HepG2 (cell line): ENCODE data around the gene OSBPL3.

Experiments used
- ADNP ChIP-seq: sonication (generic); formaldehyde crosslinking; IDR thresholded peaks from 2 replicates; pipeline ENCODE4 v1.4.0; 2020; ENCODE audit warnings: missing genetic modification reagents
- ARNTL ChIP-seq: sonication (generic); formaldehyde crosslinking; IDR thresholded peaks from 2 replicates; pipeline ENCODE4 v1.4.0; 2020; ENCODE audit warnings: mild to moderate bottlenecking, missing genetic modification reagents
- EHMT2 ChIP-seq: fragments of 200-600 bp; sonication (generic); IDR thresholded peaks from 2 replicates; pipeline ENCODE4 v1.7.0; 2017; ENCODE audit warnings: antibody characterized with exemption, low read depth, low read length, borderline replicate concordance
- ELF4 ChIP-seq: sonication (generic); formaldehyde crosslinking; IDR thresholded peaks from 2 replicates; pipeline ENCODE4 v1.5.0; 2020; ENCODE audit warnings: missing genetic modification reagents, mild to moderate bottlenecking, moderate library complexity, borderline replicate concordance
- FOXJ3 ChIP-seq: sonication (generic); formaldehyde crosslinking; IDR thresholded peaks from 2 replicates; pipeline ENCODE4 v1.4.0; 2020; ENCODE audit warnings: missing genetic modification reagents, mild to moderate bottlenecking, borderline replicate concordance
- KLF11 ChIP-seq: IDR thresholded peaks from 2 replicates; pipeline ENCODE4 v1.6.1; 2016; ENCODE audit warnings: missing compliant biosample characterization
- SALL1 ChIP-seq: sonication (generic); formaldehyde crosslinking; IDR thresholded peaks from 2 replicates; pipeline ENCODE4 v1.8.0; 2022; ENCODE audit warnings: mild to moderate bottlenecking, missing genetic modification reagents
- SMARCC2 ChIP-seq: fragments of 450-650 bp; IDR thresholded peaks from 2 replicates; pipeline ENCODE4 v1.6.1; 2017; ENCODE audit warnings: antibody characterized with exemption, mild to moderate bottlenecking
- TEF ChIP-seq: sonication (generic); formaldehyde crosslinking; IDR thresholded peaks from 2 replicates; pipeline ENCODE4 v1.5.0; 2020; ENCODE audit warnings: missing genetic modification reagents
- YEATS4 ChIP-seq: sonication (generic); formaldehyde crosslinking; IDR thresholded peaks from 2 replicates; pipeline ENCODE4 v1.4.0; 2020; ENCODE audit warnings: missing genetic modification reagents, borderline replicate concordance
- ZNF615 ChIP-seq: sonication (generic); formaldehyde crosslinking; IDR thresholded peaks from 2 replicates; pipeline ENCODE4 v1.5.0; 2020; ENCODE audit warnings: mild to moderate bottlenecking, missing genetic modification reagents, borderline replicate concordance

DNA sequence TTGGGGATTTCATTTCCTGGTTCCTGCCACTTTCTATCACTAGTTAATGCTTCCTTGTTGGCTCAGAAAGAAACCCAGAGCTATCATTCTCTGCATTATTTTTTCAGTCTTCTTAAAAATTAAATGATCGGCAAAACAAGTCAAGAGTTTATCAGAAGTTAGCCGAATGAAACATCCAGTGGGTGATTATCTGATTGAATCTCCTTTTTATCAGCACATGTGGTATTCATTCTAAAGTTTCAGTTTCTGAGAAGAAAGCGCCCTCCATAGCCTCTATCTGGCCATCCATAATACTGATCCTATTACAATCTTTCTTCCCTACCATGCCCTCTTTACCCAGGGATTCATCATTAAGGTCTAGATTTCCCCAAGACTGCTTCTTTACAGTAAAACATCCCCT, 71.8 kb downstream of the OSBPL3 start:
- TF ChIP-seq EHMT2: no peak
- no peak for TF ChIP-seq ADNP
- TF ChIP-seq KLF11 (CRISPR knock-in tag): no peak
- no peak for TF ChIP-seq ARNTL (CRISPR knock-in tag)
- TF ChIP-seq ZNF615 (CRISPR knock-in tag): no peak
- TF ChIP-seq SALL1 (CRISPR knock-in tag): no peak
- no peak for TF ChIP-seq ELF4
- no peak for TF ChIP-seq FOXJ3
- no peak for TF ChIP-seq YEATS4 (CRISPR knock-in tag)
- TF ChIP-seq SMARCC2: no peak
- no peak for TF ChIP-seq TEF
